NCI-H748 treated with DMSO at 0.1 percent for 48 hours (cell line): Measurements from ENCODE around the gene ECT2L.

Experiments used
- DNase-seq: peaks from one replicate; lab custom pipeline; 2025; lab: John Stamatoyannopoulos, UW

The ECT2L gene

GRCh38 chr6:138795809-138796603, at the start of gene ECT2L:
ECT2L (plus strand) TSS chr6:138796087; CDS start chr6:138813275, 17,188 bp downstream.
- peak; percentile 86 for DNase-seq

- no peak for DNase-seq
Measured at GRCh38 chr6:138752017-138752416, 43.9 kb upstream of the ECT2L start.

GRCh38 chr6:138757136-138757535, 38.8 kb upstream of the ECT2L start:
- DNase-seq: no peak

- peak; percentile 29 for DNase-seq
Measured at GRCh38 chr6:138765896-138766655, 29.8 kb upstream of the ECT2L start.

- DNase-seq: no peak
Measured at GRCh38 chr6:138769102-138769676, 26.7 kb upstream of the ECT2L start.

GRCh38 chr6:138772596-138773176, 23.2 kb upstream of the ECT2L start:
- DNase-seq: no peak

- peak; percentile 95 for DNase-seq
Measured at GRCh38 chr6:138773177-138774091, 22.5 kb upstream of the ECT2L start, which contains the start of gene CCDC28A. CCDC28A (plus strand) TSS chr6:138773769; CDS start chr6:138776121, 2,352 bp downstream.

- no peak for DNase-seq
Measured at GRCh38 chr6:138774370-138774769, 21.5 kb upstream of the ECT2L start.

GRCh38 chr6:138776659-138777058, 19.2 kb upstream of the ECT2L start:
- no peak for DNase-seq

- DNase-seq: no peak
Measured at GRCh38 chr6:138778331-138778730, 17.6 kb upstream of the ECT2L start.

GRCh38 chr6:138782243-138782642, 13.6 kb upstream of the ECT2L start:
- DNase-seq: no peak

- DNase-seq: no peak
Measured at GRCh38 chr6:138785079-138785478, 10.8 kb upstream of the ECT2L start.

GRCh38 chr6:138785980-138786379, 9.9 kb upstream of the ECT2L start:
- DNase-seq: no peak

GRCh38 chr6:138787138-138787537, 8.7 kb upstream of the ECT2L start:
- DNase-seq: no peak

- no peak for DNase-seq
Measured at GRCh38 chr6:138796771-138797170, 884 bp downstream of the ECT2L start.

- no peak for DNase-seq
Measured at GRCh38 chr6:138797806-138798446, 2.0 kb downstream of the ECT2L start.

- no peak for DNase-seq
Measured at GRCh38 chr6:138800377-138801150, 4.7 kb downstream of the ECT2L start.

GRCh38 chr6:138803331-138803730, 7.4 kb downstream of the ECT2L start:
- DNase-seq: no peak

GRCh38 chr6:138803861-138804260, 8.0 kb downstream of the ECT2L start:
- DNase-seq: no peak
